Type B pancreatic cell (in vitro differentiated cells): ENCODE data around the gene ANO10. TPM values are rescaled to one million over a fixed set of nuclear protein-coding genes. Genes with fewer than 3 reads are reported as not detected.
A peak's percentile ranks its signal among the peaks of the same experiment; 100 is the strongest.

ENCODE experiments used
- DNase-seq: peaks from one replicate; pipeline ENCODE4 v3.0.0; 2021; ENCODE audit warnings: mixed read lengths; ENCODE audit not compliant: unreplicated experiment; ENCODE audit errors: extremely low spot score
- H3K27ac Mint-ChIP-seq: 2 replicates; pipeline ENCODE4 v1.8.0; 2021; ENCODE audit warnings: mild to moderate bottlenecking, mixed read lengths
- H3K27me3 Mint-ChIP-seq: 2 replicates; pipeline ENCODE4 v1.8.0; 2021; ENCODE audit warnings: mixed read lengths
- H3K36me3 Mint-ChIP-seq: 2 replicates; pipeline ENCODE4 v1.8.0; 2021; ENCODE audit warnings: mixed read lengths
- H3K4me1 Mint-ChIP-seq: one replicate; pipeline ENCODE4 v1.8.0; 2021; ENCODE audit warnings: mixed read lengths; ENCODE audit not compliant: unreplicated experiment
- H3K4me3 Mint-ChIP-seq: 2 replicates; pipeline ENCODE4 v1.8.0; 2021; ENCODE audit warnings: mild to moderate bottlenecking, mixed read lengths
- H3K9me3 Mint-ChIP-seq: 2 replicates; pipeline ENCODE4 v1.8.0; 2021; ENCODE audit warnings: mixed read lengths
- CTCF ChIP-seq: fragments of 200-600 bp; sonication (generic); conservative IDR thresholded peaks from 2 replicates; pipeline ENCODE4 v1.5.0; 2021; ENCODE audit warnings: antibody characterized with exemption, mild to moderate bottlenecking
- total RNA-seq: library from RNA; stranded (reverse); gene quantifications from 2 replicates; pipeline ENCODE4 v1.2.1, GENCODE V29; 2021; ENCODE audit warnings: low replicate concordance

The ANO10 gene
- total RNA-seq, 1 donor from 2014 or later: 32.5 TPM

- DNase-seq: no peak
- H3K4me3 Mint-ChIP-seq: no peak overlapping the region
- H3K27me3 Mint-ChIP-seq: no peaks in the 10 kb centered on the region
- no peak for TF ChIP-seq CTCF
- no peaks in the 10 kb centered on the region for H3K9me3 Mint-ChIP-seq
- no peak overlapping the region for H3K27ac Mint-ChIP-seq
- H3K36me3 Mint-ChIP-seq: peaks cover 19% of the 10 kb centered on the region
- H3K4me1 Mint-ChIP-seq: peaks cover 14% of the 10 kb centered on the region
These were observed 302.4 kb downstream of the ANO10 start for GRCh38 chr3:43319376-43319775.

- no peaks in the 10 kb centered on the region for H3K27me3 Mint-ChIP-seq
- H3K4me1 Mint-ChIP-seq: peaks cover 14% of the 10 kb centered on the region
- peak overlapping the region; percentile 5 for H3K27ac Mint-ChIP-seq
- TF ChIP-seq CTCF: no peak
- H3K4me3 Mint-ChIP-seq: no peak overlapping the region
- DNase-seq: no peak
- H3K36me3 Mint-ChIP-seq: peaks cover 21% of the 10 kb centered on the region
- H3K9me3 Mint-ChIP-seq: no peaks in the 10 kb centered on the region
These were observed 304.1 kb downstream of the ANO10 start for GRCh38 chr3:43317461-43318316.

GRCh38 chr3:43316783-43317460 lies 304.9 kb downstream of the ANO10 start:
- H3K4me3 Mint-ChIP-seq: no peak overlapping the region
- peaks cover 14% of the 10 kb centered on the region for H3K4me1 Mint-ChIP-seq
- no peaks in the 10 kb centered on the region for H3K9me3 Mint-ChIP-seq
- no peak for DNase-seq
- no peaks in the 10 kb centered on the region for H3K27me3 Mint-ChIP-seq
- H3K36me3 Mint-ChIP-seq: peaks cover 19% of the 10 kb centered on the region
- peak overlapping the region; percentile 5 for H3K27ac Mint-ChIP-seq
- no peak for TF ChIP-seq CTCF

Other genes starting within 250 kb of the ANO10 start
- 13.2 and 21.7 TPM in 2 replicates for gene ABHD5, start 68.9 kb upstream of the ANO10 start, total RNA-seq